ENCODE measurements around the gene NPR3.

The NPR3 gene, protein sequence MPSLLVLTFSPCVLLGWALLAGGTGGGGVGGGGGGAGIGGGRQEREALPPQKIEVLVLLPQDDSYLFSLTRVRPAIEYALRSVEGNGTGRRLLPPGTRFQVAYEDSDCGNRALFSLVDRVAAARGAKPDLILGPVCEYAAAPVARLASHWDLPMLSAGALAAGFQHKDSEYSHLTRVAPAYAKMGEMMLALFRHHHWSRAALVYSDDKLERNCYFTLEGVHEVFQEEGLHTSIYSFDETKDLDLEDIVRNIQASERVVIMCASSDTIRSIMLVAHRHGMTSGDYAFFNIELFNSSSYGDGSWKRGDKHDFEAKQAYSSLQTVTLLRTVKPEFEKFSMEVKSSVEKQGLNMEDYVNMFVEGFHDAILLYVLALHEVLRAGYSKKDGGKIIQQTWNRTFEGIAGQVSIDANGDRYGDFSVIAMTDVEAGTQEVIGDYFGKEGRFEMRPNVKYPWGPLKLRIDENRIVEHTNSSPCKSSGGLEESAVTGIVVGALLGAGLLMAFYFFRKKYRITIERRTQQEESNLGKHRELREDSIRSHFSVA

GRCh38 chr5:32710550-32711361 is at the start of gene NPR3:
Gene NPR3, plus strand, starts transcription at chr5:32711321. Its CDS starts 456 bp downstream, at chr5:32711777.
- Mint-ChIP-seq H3K9me3 (no peaks in the 10 kb centered on the region), H3K4me3 (peak within 1 kb of the TSS; percentile 59), H3K27me3 (peaks cover 80% of the 10 kb centered on the region), H3K27ac (ENCODE audit: low read depth) (no peak within 1 kb of the TSS), H3K36me3 (ENCODE audit: insufficient read depth) (peaks cover 4% of the 10 kb centered on the region), H3K4me1 (peaks cover 13% of the 10 kb centered on the region)
- no peak for DNase-seq (ENCODE audit: low spot score in 2 of 2)
- no peak for ATAC-seq (replicated peaks; ENCODE audit: extremely low read depth, poor library complexity, severe bottlenecking)

DNA sequence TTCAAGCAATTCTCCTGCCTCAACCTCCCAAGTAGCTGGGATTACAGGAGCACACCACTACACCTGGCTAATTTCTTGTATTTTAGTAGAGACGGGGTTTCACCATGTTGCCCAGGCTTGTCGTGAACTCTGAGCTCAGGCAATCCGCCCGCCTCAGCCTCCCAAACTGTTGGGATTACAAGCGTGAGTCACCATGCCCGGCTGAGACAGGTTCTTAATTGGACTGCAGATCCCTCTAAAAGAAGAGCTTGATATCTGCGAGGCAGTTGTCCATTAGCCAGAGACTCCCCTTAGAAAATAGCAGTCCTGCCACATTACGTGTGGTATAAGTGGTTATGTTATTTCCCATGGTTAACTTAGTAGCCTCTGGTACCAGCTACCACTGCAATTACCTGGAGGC is 46.6 kb upstream of the NPR3 start:
- no peak overlapping the region for H3K27ac Mint-ChIP-seq (ENCODE audit: low read depth)
- no peak overlapping the region for H3K4me3 Mint-ChIP-seq
- ATAC-seq (replicated peaks; ENCODE audit: extremely low read depth, poor library complexity, severe bottlenecking) (no peak), DNase-seq (ENCODE audit: low spot score in 2 of 2) (no peak)
- H3K4me1 Mint-ChIP-seq: no peaks in the 10 kb centered on the region
- H3K27me3 Mint-ChIP-seq: peaks cover 53% of the 10 kb centered on the region
- no peaks in the 10 kb centered on the region for H3K36me3 Mint-ChIP-seq (ENCODE audit: insufficient read depth)
- H3K9me3 Mint-ChIP-seq: peaks cover 6% of the 10 kb centered on the region

- H3K36me3 Mint-ChIP-seq (ENCODE audit: insufficient read depth): no peaks in the 10 kb centered on the region
- peaks cover 39% of the 10 kb centered on the region for H3K27me3 Mint-ChIP-seq
- H3K27ac Mint-ChIP-seq (ENCODE audit: low read depth): no peak overlapping the region
- H3K4me3 Mint-ChIP-seq: no peak overlapping the region
- H3K4me1 Mint-ChIP-seq: no peaks in the 10 kb centered on the region
- no peak for ATAC-seq (replicated peaks; ENCODE audit: extremely low read depth, poor library complexity, severe bottlenecking)
- peaks cover 6% of the 10 kb centered on the region for H3K9me3 Mint-ChIP-seq
- DNase-seq (ENCODE audit: low spot score in 2 of 2): no peak
These were observed 42.6 kb upstream of the NPR3 start for GRCh38 chr5:32668552-32668951.

- Mint-ChIP-seq H3K36me3 (ENCODE audit: insufficient read depth) (no peaks in the 10 kb centered on the region), H3K9me3 (peaks cover 6% of the 10 kb centered on the region), H3K4me1 (no peaks in the 10 kb centered on the region), H3K27me3 (peaks cover 46% of the 10 kb centered on the region), H3K27ac (ENCODE audit: low read depth) (no peak overlapping the region), H3K4me3 (no peak overlapping the region)
- no peak for ATAC-seq (replicated peaks; ENCODE audit: extremely low read depth, poor library complexity, severe bottlenecking)
- no peak for DNase-seq (ENCODE audit: low spot score in 2 of 2)
These were observed 37.8 kb upstream of the NPR3 start for GRCh38 chr5:32673272-32673671.

DNA sequence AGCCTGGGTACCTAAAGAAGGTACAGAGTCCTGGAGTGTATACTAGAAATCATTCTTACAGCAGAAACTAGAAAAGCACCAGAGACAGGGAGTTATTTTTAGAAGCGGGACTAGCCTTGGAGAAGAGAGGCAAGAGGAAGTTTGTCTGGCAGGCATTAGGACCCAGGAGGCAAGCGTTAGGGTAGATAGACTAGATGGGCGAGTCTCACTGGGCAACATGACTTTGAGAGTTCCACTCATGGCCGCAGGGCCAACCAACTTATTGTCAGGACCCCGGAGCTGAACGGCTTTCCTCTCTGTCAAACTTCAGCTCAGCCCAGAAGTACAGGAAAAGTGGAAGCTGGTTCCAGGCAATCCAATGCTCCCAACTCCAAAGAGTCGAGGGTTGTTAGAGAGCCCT is 34.1 kb upstream of the NPR3 start:
- no peaks in the 10 kb centered on the region for H3K36me3 Mint-ChIP-seq (ENCODE audit: insufficient read depth)

GRCh38 chr5:32678472-32678871 is 32.6 kb upstream of the NPR3 start:
- Mint-ChIP-seq H3K4me1 (no peaks in the 10 kb centered on the region), H3K36me3 (ENCODE audit: insufficient read depth) (no peaks in the 10 kb centered on the region), H3K27ac (ENCODE audit: low read depth) (no peak overlapping the region), H3K4me3 (no peak overlapping the region), H3K27me3 (peaks cover 23% of the 10 kb centered on the region), H3K9me3 (peaks cover 2% of the 10 kb centered on the region)
- no peak for ATAC-seq (replicated peaks; ENCODE audit: extremely low read depth, poor library complexity, severe bottlenecking)
- DNase-seq (ENCODE audit: low spot score in 2 of 2): no peak

More for the DNA sequence above, 34.1 kb upstream of the NPR3 start:
- Mint-ChIP-seq H3K4me3 (no peak overlapping the region), H3K4me1 (no peaks in the 10 kb centered on the region), H3K27me3 (peaks cover 23% of the 10 kb centered on the region), H3K27ac (ENCODE audit: low read depth) (no peak overlapping the region), H3K9me3 (peaks cover 1% of the 10 kb centered on the region)
- DNase-seq (ENCODE audit: low spot score in 2 of 2): no peak
- no peak for ATAC-seq (replicated peaks; ENCODE audit: extremely low read depth, poor library complexity, severe bottlenecking)

DNA sequence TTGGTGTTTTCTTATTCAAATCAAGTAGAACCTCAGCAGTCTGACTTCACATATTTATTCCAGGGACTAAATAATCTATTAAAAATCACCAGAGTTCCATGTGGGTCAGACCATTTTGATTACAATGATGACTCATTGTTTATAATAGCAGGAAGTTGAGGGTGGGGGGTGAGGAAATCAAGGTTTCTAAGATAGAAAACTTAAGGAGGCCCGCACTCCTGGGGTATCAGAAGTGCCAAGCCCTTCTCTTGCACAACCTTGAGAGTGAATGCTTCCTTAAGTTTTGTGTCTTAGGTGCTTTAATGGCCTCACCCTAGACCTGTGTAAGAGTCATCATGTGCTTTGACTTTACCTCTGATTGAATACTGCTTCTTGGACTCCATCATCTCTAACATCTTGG is 31.9 kb upstream of the NPR3 start:
- no peaks in the 10 kb centered on the region for H3K4me1 Mint-ChIP-seq
- ATAC-seq (replicated peaks; ENCODE audit: extremely low read depth, poor library complexity, severe bottlenecking) (no peak), DNase-seq (ENCODE audit: low spot score in 2 of 2) (no peak)
- no peaks in the 10 kb centered on the region for H3K36me3 Mint-ChIP-seq (ENCODE audit: insufficient read depth)
- H3K27ac Mint-ChIP-seq (ENCODE audit: low read depth): no peak overlapping the region
- H3K9me3 Mint-ChIP-seq: peaks cover 10% of the 10 kb centered on the region
- H3K4me3 Mint-ChIP-seq: no peak overlapping the region
- peaks cover 23% of the 10 kb centered on the region for H3K27me3 Mint-ChIP-seq

DNA sequence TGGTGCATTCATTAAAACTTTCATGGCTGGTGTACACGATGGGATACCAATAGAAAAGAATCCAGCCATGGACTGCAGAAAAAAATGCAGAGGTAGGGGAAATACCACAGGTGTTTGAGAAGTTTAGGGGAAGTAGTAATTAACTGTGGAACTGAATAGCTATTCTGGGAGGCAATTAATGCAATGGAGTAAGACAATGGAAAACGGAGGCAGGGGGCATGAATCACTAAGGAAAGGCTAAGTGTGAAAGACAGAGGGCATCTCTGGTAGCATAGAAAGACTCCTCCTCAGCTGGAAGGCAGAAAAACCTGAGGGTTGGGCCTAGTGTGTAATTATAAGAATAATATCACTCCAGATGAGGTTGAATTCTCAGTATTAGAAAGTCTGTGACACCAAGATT is 30.9 kb upstream of the NPR3 start:
- Mint-ChIP-seq H3K4me3 (no peak overlapping the region), H3K9me3 (peaks cover 17% of the 10 kb centered on the region), H3K27me3 (peaks cover 18% of the 10 kb centered on the region), H3K27ac (ENCODE audit: low read depth) (no peak overlapping the region), H3K4me1 (no peaks in the 10 kb centered on the region), H3K36me3 (ENCODE audit: insufficient read depth) (no peaks in the 10 kb centered on the region)
- DNase-seq (ENCODE audit: low spot score in 2 of 2) (no peak), ATAC-seq (replicated peaks; ENCODE audit: extremely low read depth, poor library complexity, severe bottlenecking) (no peak)

DNA sequence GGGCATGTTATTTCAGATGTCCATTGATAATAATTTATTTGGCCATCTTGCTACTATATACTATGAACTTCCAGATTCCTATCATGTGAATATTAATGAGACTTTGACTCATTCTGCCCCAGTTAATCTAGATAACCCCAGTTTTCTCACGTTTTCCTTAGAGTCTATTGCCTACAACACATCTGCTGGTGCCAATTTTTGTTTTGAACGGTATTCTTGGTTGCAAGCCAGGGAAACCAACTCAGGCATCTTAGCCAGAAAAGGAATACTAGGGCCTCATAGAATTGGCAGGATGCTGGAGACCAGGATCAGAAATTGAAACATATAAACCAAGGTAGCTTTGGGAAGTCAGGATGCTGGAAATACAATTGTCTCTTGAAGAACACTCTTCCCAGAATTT is 28.0 kb upstream of the NPR3 start:
- Mint-ChIP-seq H3K27ac (ENCODE audit: low read depth) (no peak overlapping the region), H3K27me3 (peaks cover 13% of the 10 kb centered on the region), H3K9me3 (peaks cover 22% of the 10 kb centered on the region), H3K4me1 (no peaks in the 10 kb centered on the region), H3K36me3 (ENCODE audit: insufficient read depth) (no peaks in the 10 kb centered on the region), H3K4me3 (no peak overlapping the region)
- ATAC-seq (replicated peaks; ENCODE audit: extremely low read depth, poor library complexity, severe bottlenecking) (no peak), DNase-seq (ENCODE audit: low spot score in 2 of 2) (no peak)

GRCh38 chr5:32684260-32684659 is 26.9 kb upstream of the NPR3 start:
- Mint-ChIP-seq H3K36me3 (ENCODE audit: insufficient read depth) (no peaks in the 10 kb centered on the region), H3K4me1 (no peaks in the 10 kb centered on the region), H3K27me3 (peaks cover 22% of the 10 kb centered on the region), H3K9me3 (peaks cover 22% of the 10 kb centered on the region), H3K27ac (ENCODE audit: low read depth) (no peak overlapping the region), H3K4me3 (no peak overlapping the region)
- ATAC-seq (replicated peaks; ENCODE audit: extremely low read depth, poor library complexity, severe bottlenecking): no peak
- DNase-seq (ENCODE audit: low spot score in 2 of 2): no peak

- peaks cover 22% of the 10 kb centered on the region for H3K9me3 Mint-ChIP-seq
- H3K36me3 Mint-ChIP-seq (ENCODE audit: insufficient read depth): no peaks in the 10 kb centered on the region
- H3K27me3 Mint-ChIP-seq: peaks cover 27% of the 10 kb centered on the region
- H3K27ac Mint-ChIP-seq (ENCODE audit: low read depth): no peak overlapping the region
- no peak overlapping the region for H3K4me3 Mint-ChIP-seq
- no peak for DNase-seq (ENCODE audit: low spot score in 2 of 2)
- H3K4me1 Mint-ChIP-seq: no peaks in the 10 kb centered on the region
- ATAC-seq (replicated peaks; ENCODE audit: extremely low read depth, poor library complexity, severe bottlenecking): no peak
These were observed 24.2 kb upstream of the NPR3 start for GRCh38 chr5:32686799-32687498.

DNA sequence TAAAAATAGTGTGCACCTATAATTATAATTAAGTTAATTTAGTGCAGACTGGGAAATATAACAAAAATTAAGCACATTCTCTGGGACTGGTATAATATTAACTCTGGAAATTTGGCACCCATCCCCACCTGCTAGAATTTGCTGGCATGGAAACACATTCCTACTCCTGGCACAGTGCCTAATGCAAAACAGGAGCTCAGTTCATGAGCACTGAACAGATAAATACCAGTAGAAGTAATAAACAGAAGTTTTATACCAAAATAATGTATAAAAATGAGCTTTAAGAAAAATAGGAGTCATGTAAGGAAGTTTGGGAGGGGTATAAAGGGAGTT is 23.7 kb upstream of the NPR3 start:
- DNase-seq (ENCODE audit: low spot score in 2 of 2) (no peak), ATAC-seq (replicated peaks; ENCODE audit: extremely low read depth, poor library complexity, severe bottlenecking) (no peak)
- no peaks in the 10 kb centered on the region for H3K36me3 Mint-ChIP-seq (ENCODE audit: insufficient read depth)
- no peak overlapping the region for H3K27ac Mint-ChIP-seq (ENCODE audit: low read depth)
- H3K4me3 Mint-ChIP-seq: no peak overlapping the region
- peaks cover 27% of the 10 kb centered on the region for H3K27me3 Mint-ChIP-seq
- no peaks in the 10 kb centered on the region for H3K4me1 Mint-ChIP-seq
- H3K9me3 Mint-ChIP-seq: peaks cover 22% of the 10 kb centered on the region

Measured in central memory CD8-positive, alpha-beta T cell (primary cell).